Panc1 (cell line): Measurements from ENCODE around the gene HS3ST3A1. TPM values are rescaled to one million over a fixed set of nuclear protein-coding genes. Genes with fewer than 3 reads are reported as not detected.

Experiments used
- ATAC-seq: fragments of 200-7000 bp; cut with Tn5 transposase; 2 replicates; pipeline ENCODE4 v1.9.1; 2020; ENCODE audit warnings: mild to moderate bottlenecking, moderate library complexity
- BruUV-seq: library from RNA; stranded (reverse); fragments of 400-500 nt; replicated peaks from 2 replicates; lab custom pipeline; 2021; lab: Mats Ljungman, UMichigan
- CTCF ChIA-PET: fragments of 300-600 bp; sonication (Branson Sonifier 250); formaldehyde crosslinking; loops from one replicate; lab custom pipeline; 2022; ENCODE audit warnings: antibody characterized with exemption; lab: Charles Lee
- POLR2A ChIA-PET: fragments of 300-600 bp; sonication (Branson Sonifier 250); formaldehyde crosslinking; loops from one replicate; lab custom pipeline; 2022; ENCODE audit warnings: antibody characterized with exemption; lab: Charles Lee
- DNase-seq: peaks from one replicate; pipeline ENCODE4 v3.0.0-alpha.2; 2010; ENCODE audit warnings: low read depth, low spot score
- H3K27ac ChIP-seq: 2 replicates; pipeline ENCODE4 v1.5.1; 2011; ENCODE audit warnings: mild to moderate bottlenecking, low read length, inconsistent platforms
- H3K27me3 ChIP-seq: fragments of 200-500 bp; sonication (Bioruptor generic); 2 replicates; pipeline ENCODE4 v1.6.0; 2014; ENCODE audit warnings: low read length, inconsistent platforms; ENCODE audit not compliant: control insufficient read depth, insufficient read depth
- H3K36me3 ChIP-seq: fragments of 200-500 bp; sonication (Bioruptor generic); 2 replicates; pipeline ENCODE4 v1.5.1; 2014; ENCODE audit warnings: inconsistent platforms, mild to moderate bottlenecking, low read length, moderate library complexity; ENCODE audit not compliant: control insufficient read depth, insufficient read depth
- H3K4me1 ChIP-seq: 2 replicates; pipeline ENCODE4 v1.5.1; 2011; ENCODE audit warnings: inconsistent platforms, mild to moderate bottlenecking, low read length, moderate library complexity; ENCODE audit not compliant: control insufficient read depth, insufficient read depth
- H3K4me3 ChIP-seq, 2 experiments: 2 replicates each; pipeline ENCODE4 v1.5.1; 2011 to 2012; ENCODE audit warnings: low read depth in 2 of 2, low read length in 2 of 2, mild to moderate bottlenecking in 2 of 2, inconsistent platforms in 1 of 2, moderate library complexity in 1 of 2
- H3K9me3 ChIP-seq: fragments of 200-500 bp; sonication (Bioruptor generic); 2 replicates; pipeline ENCODE4 v1.5.1; 2014; ENCODE audit warnings: low read depth, mild to moderate bottlenecking, inconsistent platforms, low read length, moderate library complexity; ENCODE audit not compliant: control insufficient read depth, insufficient read depth
- CTCF ChIP-seq: fragments of 450-650 bp; IDR thresholded peaks from 2 replicates; pipeline ENCODE4 v1.5.1; 2017; ENCODE audit warnings: mild to moderate bottlenecking
- POLR2AphosphoS5 ChIP-seq: IDR thresholded peaks from 2 replicates; pipeline ENCODE4 v1.6.1; 2012; ENCODE audit warnings: mild to moderate bottlenecking, low read depth, low read length, moderate library complexity
- REST ChIP-seq, 2 experiments: IDR thresholded peaks; 2 replicates each; pipeline ENCODE4 v1.6.1; 2011 to 2012; ENCODE audit warnings: low read depth in 2 of 2, control low read depth in 1 of 2, low read length in 1 of 2, mild to moderate bottlenecking in 1 of 2, moderate library complexity in 1 of 2; ENCODE audit not compliant: insufficient read depth in 1 of 2
- SIN3A ChIP-seq: IDR thresholded peaks from 2 replicates; pipeline ENCODE4 v1.6.1; 2012; ENCODE audit warnings: low read depth, mild to moderate bottlenecking, low read length, moderate library complexity, borderline replicate concordance; ENCODE audit not compliant: insufficient read depth
- TCF7L2 ChIP-seq: IDR thresholded peaks from 2 replicates; pipeline ENCODE4 v1.6.1; 2011; ENCODE audit warnings: mild to moderate bottlenecking, low read depth, low read length, inconsistent platforms
- in situ Hi-C: cut with HindIII; loops from 2 replicates; pipeline ENCODE4 v1.10.0; 2016; ENCODE audit warnings: low sequenced_read_pairs, low pct_unique_long_range_greater_than_20kb
- intact Hi-C: fragments of 100-400 bp; cut with micrococcal nuclease; formaldehyde crosslinking; loops from one replicate; pipeline ENCODE4 v1.10.0; 2022; ENCODE audit not compliant: unreplicated experiment
- total RNA-seq: library from RNA; stranded (reverse); gene quantifications from one replicate; pipeline ENCODE4 v1.2.1, GENCODE V29; 2021; ENCODE audit not compliant: unreplicated experiment

The HS3ST3A1 gene
- total RNA-seq, 1 experiment from 2014 or later = 0.31 TPM

GRCh38 chr17:13598353-13599167, 3.2 kb downstream of the HS3ST3A1 start:
- CTCF ChIA-PET = no interaction called here
- H3K4me3 ChIP-seq = peak overlapping the region in 1 of 2 experiments; percentile 37; a peak in 1 of 4 replicates
- in situ Hi-C loops = no loop called here

More at GRCh38 chr17:13598353-13599167, 3.2 kb downstream of the HS3ST3A1 start:
- intact Hi-C loops = loop anchor here (5.0 kb wide), 2 partner anchors 709 to 1329 kb away; no protein-coding TSS in a partner anchor
- Histone ChIP-seq H3K9me3 (no peaks in the 10 kb centered on the region), H3K27ac (no peak overlapping the region), H3K27me3 (peaks cover 8% of the 10 kb centered on the region; the same call in 1 of the 2 replicates), H3K4me1 (no peaks in the 10 kb centered on the region), H3K36me3 (no peaks in the 10 kb centered on the region)
- POLR2A ChIA-PET = no interaction called here
- ATAC-seq (no peak), DNase-seq (no peak)
- no TSS peak for BruUV-seq
- TF ChIP-seq TCF7L2 (no peak), SIN3A (no peak), REST (IDR thresholded peaks at IDR 0.05; ENCODE audit: insufficient read depth in 1 of 2, low read depth in 2 of 2, low read length in 1 of 2) (no peak), CTCF (no peak), POLR2AphosphoS5 (no peak)
